ENCODE results near the gene PPFIA2. TPM values are rescaled to one million over a fixed set of nuclear protein-coding genes. Genes with fewer than 3 reads are reported as not detected.

Gene PPFIA2
- total and polyA plus RNA-seq, 9 donors, result 0.93 to 3.1 (median 1.5) TPM

DNA sequence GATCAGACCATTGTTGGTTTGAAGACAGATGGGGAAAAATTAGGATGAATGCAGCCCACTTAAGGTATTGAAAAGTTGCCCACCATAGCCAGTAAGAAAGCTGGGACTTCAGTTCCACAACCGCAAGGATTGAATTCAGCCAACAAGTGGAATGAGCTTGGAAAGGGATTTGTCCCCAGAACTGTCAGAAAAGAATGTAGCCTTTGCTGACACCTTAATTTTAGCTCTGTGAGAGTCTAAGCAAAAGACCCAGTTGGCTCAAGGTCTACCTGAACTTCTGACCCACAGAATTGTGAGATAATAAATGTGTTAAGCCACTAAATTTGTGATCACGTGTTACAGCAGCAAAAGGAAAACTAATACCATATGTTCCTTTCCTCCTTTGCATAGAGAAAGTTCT lies 29.4 kb downstream of the PPFIA2 start:
- Histone ChIP-seq H3K27ac (ENCODE audit: low read length) (no peak overlapping the region), H3K4me3 (ENCODE audit: low read length) (no peak overlapping the region), H3K4me1 (ENCODE audit: control insufficient read depth, insufficient read depth, low read length) (no peaks in the 10 kb centered on the region), H3K27me3 (ENCODE audit: control insufficient read depth, insufficient read depth, low read length) (no peaks in the 10 kb centered on the region), H3K9me3 (replicated peaks; ENCODE audit: control insufficient read depth, low read depth, low read length) (no peaks in the 10 kb centered on the region), H3K36me3 (ENCODE audit: control insufficient read depth, insufficient read depth, low read length) (no peaks in the 10 kb centered on the region)
- DNase-seq, result no peak
- WGBS (ENCODE audit: insufficient coverage), result 100% methylated on average over 1 of the region's 2 CpGs

- H3K4me3 ChIP-seq (ENCODE audit: low read length), result no peak overlapping the region
- DNase-seq, result no peak
- H3K27ac ChIP-seq (ENCODE audit: low read length), result no peak overlapping the region
- no peaks in the 10 kb centered on the region for H3K27me3 ChIP-seq (ENCODE audit: control insufficient read depth, insufficient read depth, low read length)
- no peaks in the 10 kb centered on the region for H3K36me3 ChIP-seq (ENCODE audit: control insufficient read depth, insufficient read depth, low read length)
- no peaks in the 10 kb centered on the region for H3K9me3 ChIP-seq (replicated peaks; ENCODE audit: control insufficient read depth, low read depth, low read length)
- no peaks in the 10 kb centered on the region for H3K4me1 ChIP-seq (ENCODE audit: control insufficient read depth, insufficient read depth, low read length)
These were observed 31.8 kb downstream of the PPFIA2 start for GRCh38 chr12:81727391-81727790.

DNA sequence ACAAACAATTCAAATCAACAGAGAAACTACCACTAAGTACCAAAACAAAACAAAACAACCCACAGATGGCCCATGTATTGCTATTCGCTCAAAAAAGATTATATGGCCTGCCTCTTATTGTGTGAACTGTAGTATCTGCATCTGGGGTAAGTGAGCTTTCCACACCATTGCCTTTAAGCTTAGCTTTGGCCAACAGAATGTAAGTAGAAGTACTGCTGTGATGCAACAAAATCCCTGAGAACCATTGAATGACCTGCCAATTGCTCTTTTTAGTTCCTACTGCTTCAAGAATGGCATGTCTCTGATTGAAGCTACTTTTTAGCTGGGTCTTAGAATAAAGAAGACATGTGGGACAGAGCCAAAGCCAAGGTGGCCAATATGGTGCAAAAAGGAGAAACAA lies 32.5 kb downstream of the PPFIA2 start:
- Histone ChIP-seq H3K4me1 (ENCODE audit: control insufficient read depth, insufficient read depth, low read length) (no peaks in the 10 kb centered on the region), H3K4me3 (ENCODE audit: low read length) (no peak overlapping the region), H3K27ac (ENCODE audit: low read length) (no peak overlapping the region), H3K36me3 (ENCODE audit: control insufficient read depth, insufficient read depth, low read length) (no peaks in the 10 kb centered on the region), H3K27me3 (ENCODE audit: control insufficient read depth, insufficient read depth, low read length) (no peaks in the 10 kb centered on the region), H3K9me3 (replicated peaks; ENCODE audit: control insufficient read depth, low read depth, low read length) (no peaks in the 10 kb centered on the region)
- no peak for DNase-seq
- WGBS (ENCODE audit: insufficient coverage), result no CpG with 5 or more reads among the region's 1 CpG

DNA sequence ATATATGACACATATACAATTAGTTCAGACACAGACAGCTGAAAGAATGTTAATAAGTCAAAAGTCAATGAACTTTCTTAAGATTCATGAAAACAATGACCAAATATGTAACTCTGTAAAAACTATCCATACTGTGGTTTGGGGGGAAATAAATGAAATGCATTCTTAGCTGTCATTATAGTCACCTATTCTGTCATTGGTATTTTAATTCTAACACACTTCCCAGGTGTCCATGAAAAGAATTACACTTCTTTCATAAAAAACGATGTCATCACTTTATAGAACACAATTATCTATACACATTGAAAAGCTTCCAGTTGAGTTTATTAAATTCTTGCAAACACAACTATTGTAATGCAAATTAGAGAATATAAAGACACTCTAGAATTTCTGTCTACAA lies 35.8 kb downstream of the PPFIA2 start:
- H3K27me3 ChIP-seq (ENCODE audit: control insufficient read depth, insufficient read depth, low read length), result no peaks in the 10 kb centered on the region
- no peak overlapping the region for H3K27ac ChIP-seq (ENCODE audit: low read length)
- no CpG with 5 or more reads among the region's 1 CpG for WGBS (ENCODE audit: insufficient coverage)
- no peak overlapping the region for H3K4me3 ChIP-seq (ENCODE audit: low read length)
- no peak for DNase-seq
- H3K9me3 ChIP-seq (replicated peaks; ENCODE audit: control insufficient read depth, low read depth, low read length), result no peaks in the 10 kb centered on the region
- H3K4me1 ChIP-seq (ENCODE audit: control insufficient read depth, insufficient read depth, low read length), result no peaks in the 10 kb centered on the region
- no peaks in the 10 kb centered on the region for H3K36me3 ChIP-seq (ENCODE audit: control insufficient read depth, insufficient read depth, low read length)

- H3K36me3 ChIP-seq (ENCODE audit: control insufficient read depth, insufficient read depth, low read length), result no peaks in the 10 kb centered on the region
- DNase-seq, result no peak
- no CpG with 5 or more reads among the region's 1 CpG for WGBS (ENCODE audit: insufficient coverage)
- H3K4me3 ChIP-seq (ENCODE audit: low read length), result no peak overlapping the region
- no peak overlapping the region for H3K27ac ChIP-seq (ENCODE audit: low read length)
- no peaks in the 10 kb centered on the region for H3K27me3 ChIP-seq (ENCODE audit: control insufficient read depth, insufficient read depth, low read length)
- H3K4me1 ChIP-seq (ENCODE audit: control insufficient read depth, insufficient read depth, low read length), result no peaks in the 10 kb centered on the region
- no peaks in the 10 kb centered on the region for H3K9me3 ChIP-seq (replicated peaks; ENCODE audit: control insufficient read depth, low read depth, low read length)
These were observed 37.1 kb downstream of the PPFIA2 start for GRCh38 chr12:81722004-81722403.

GRCh38 chr12:81718616-81719015 lies 40.5 kb downstream of the PPFIA2 start:
- Histone ChIP-seq H3K27me3 (ENCODE audit: control insufficient read depth, insufficient read depth, low read length) (no peaks in the 10 kb centered on the region), H3K4me1 (ENCODE audit: control insufficient read depth, insufficient read depth, low read length) (no peaks in the 10 kb centered on the region), H3K27ac (ENCODE audit: low read length) (no peak overlapping the region), H3K4me3 (ENCODE audit: low read length) (no peak overlapping the region), H3K9me3 (replicated peaks; ENCODE audit: control insufficient read depth, low read depth, low read length) (no peaks in the 10 kb centered on the region), H3K36me3 (ENCODE audit: control insufficient read depth, insufficient read depth, low read length) (no peaks in the 10 kb centered on the region)
- no peak for DNase-seq
- 71% methylated on average over 1 of the region's 2 CpGs for WGBS (ENCODE audit: insufficient coverage)

- H3K4me3 ChIP-seq (ENCODE audit: low read length), result no peak overlapping the region
- no CpG with 5 or more reads among the region's 3 CpGs for WGBS (ENCODE audit: insufficient coverage)
- no peaks in the 10 kb centered on the region for H3K9me3 ChIP-seq (replicated peaks; ENCODE audit: control insufficient read depth, low read depth, low read length)
- no peak overlapping the region for H3K27ac ChIP-seq (ENCODE audit: low read length)
- no peaks in the 10 kb centered on the region for H3K27me3 ChIP-seq (ENCODE audit: control insufficient read depth, insufficient read depth, low read length)
- no peak for DNase-seq
- no peaks in the 10 kb centered on the region for H3K36me3 ChIP-seq (ENCODE audit: control insufficient read depth, insufficient read depth, low read length)
- H3K4me1 ChIP-seq (ENCODE audit: control insufficient read depth, insufficient read depth, low read length), result no peaks in the 10 kb centered on the region
These were observed 46.6 kb downstream of the PPFIA2 start for GRCh38 chr12:81712536-81712935.

DNA sequence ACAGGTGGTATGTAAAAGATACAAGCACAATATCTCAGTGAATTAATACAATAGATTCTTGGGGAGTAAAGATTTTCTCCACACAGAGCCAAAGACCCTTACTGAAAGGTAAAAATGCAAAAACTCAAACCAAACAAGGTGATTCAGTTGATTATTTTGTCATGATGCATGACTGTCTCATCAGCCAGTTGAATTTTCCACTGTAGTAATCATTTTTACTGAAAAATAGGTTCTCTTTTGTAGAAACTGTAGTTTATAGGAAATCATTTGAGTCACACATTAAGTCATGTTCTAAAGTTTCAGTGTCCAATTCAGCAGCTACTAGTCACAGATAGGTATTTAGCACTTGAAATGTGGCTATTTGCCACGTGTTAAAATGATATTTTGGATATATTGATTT lies 53.6 kb downstream of the PPFIA2 start:
- Histone ChIP-seq H3K27ac (ENCODE audit: low read length) (no peak overlapping the region), H3K9me3 (replicated peaks; ENCODE audit: control insufficient read depth, low read depth, low read length) (no peaks in the 10 kb centered on the region), H3K4me1 (ENCODE audit: control insufficient read depth, insufficient read depth, low read length) (no peaks in the 10 kb centered on the region), H3K4me3 (ENCODE audit: low read length) (no peak overlapping the region), H3K36me3 (ENCODE audit: control insufficient read depth, insufficient read depth, low read length) (no peaks in the 10 kb centered on the region), H3K27me3 (ENCODE audit: control insufficient read depth, insufficient read depth, low read length) (no peaks in the 10 kb centered on the region)
- no peak for DNase-seq
- WGBS (ENCODE audit: insufficient coverage), result no CpG with 5 or more reads among the region's 1 CpG

DNA sequence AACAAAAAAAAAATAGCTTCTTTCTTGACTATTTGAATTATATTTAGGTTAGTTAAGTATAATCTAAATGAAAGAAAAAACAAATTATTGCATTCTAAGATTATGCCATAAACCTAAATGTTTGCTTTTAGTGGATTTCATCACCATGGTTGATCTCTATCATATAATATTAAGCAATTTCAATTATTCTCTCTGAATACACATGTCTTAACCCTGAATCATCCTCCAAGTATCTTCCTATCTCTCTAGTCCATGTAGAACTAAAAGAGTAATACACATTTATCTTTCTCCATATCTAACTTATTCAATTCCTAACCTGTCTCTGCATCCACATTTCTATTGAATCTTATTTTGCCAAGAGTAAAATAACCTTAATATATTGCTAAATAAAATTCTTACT lies 59.6 kb downstream of the PPFIA2 start:
- Histone ChIP-seq H3K27me3 (ENCODE audit: control insufficient read depth, insufficient read depth, low read length) (no peaks in the 10 kb centered on the region), H3K4me3 (ENCODE audit: low read length) (no peak overlapping the region), H3K4me1 (ENCODE audit: control insufficient read depth, insufficient read depth, low read length) (no peaks in the 10 kb centered on the region), H3K27ac (ENCODE audit: low read length) (no peak overlapping the region), H3K9me3 (replicated peaks; ENCODE audit: control insufficient read depth, low read depth, low read length) (no peaks in the 10 kb centered on the region), H3K36me3 (ENCODE audit: control insufficient read depth, insufficient read depth, low read length) (no peaks in the 10 kb centered on the region)
- DNase-seq, result no peak

DNA sequence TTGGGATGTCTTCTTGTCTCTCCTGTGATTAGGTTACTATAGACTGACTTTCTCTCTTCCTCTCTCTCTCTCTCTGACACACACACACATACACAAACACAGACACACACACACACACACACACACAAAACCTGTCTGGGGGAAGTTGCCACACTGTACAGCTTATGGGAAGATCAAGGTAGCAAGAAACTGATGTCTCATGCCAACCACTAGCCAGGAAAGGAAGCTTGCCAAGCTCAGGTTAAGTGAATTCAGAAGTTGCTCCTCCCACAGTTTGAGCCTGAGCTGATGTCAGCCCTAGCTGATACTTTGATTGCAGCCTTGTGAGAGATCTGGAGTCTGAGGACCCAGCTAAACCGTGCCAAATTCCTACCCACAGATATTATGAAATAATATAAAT lies 67.1 kb downstream of the PPFIA2 start:
- Histone ChIP-seq H3K27me3 (ENCODE audit: control insufficient read depth, insufficient read depth, low read length) (no peaks in the 10 kb centered on the region), H3K9me3 (replicated peaks; ENCODE audit: control insufficient read depth, low read depth, low read length) (no peaks in the 10 kb centered on the region), H3K4me1 (ENCODE audit: control insufficient read depth, insufficient read depth, low read length) (no peaks in the 10 kb centered on the region), H3K27ac (ENCODE audit: low read length) (no peak overlapping the region), H3K4me3 (ENCODE audit: low read length) (no peak overlapping the region), H3K36me3 (ENCODE audit: control insufficient read depth, insufficient read depth, low read length) (no peaks in the 10 kb centered on the region)
- WGBS (ENCODE audit: insufficient coverage), result no CpG with 5 or more reads among the region's 1 CpG
- no peak for DNase-seq

DNA sequence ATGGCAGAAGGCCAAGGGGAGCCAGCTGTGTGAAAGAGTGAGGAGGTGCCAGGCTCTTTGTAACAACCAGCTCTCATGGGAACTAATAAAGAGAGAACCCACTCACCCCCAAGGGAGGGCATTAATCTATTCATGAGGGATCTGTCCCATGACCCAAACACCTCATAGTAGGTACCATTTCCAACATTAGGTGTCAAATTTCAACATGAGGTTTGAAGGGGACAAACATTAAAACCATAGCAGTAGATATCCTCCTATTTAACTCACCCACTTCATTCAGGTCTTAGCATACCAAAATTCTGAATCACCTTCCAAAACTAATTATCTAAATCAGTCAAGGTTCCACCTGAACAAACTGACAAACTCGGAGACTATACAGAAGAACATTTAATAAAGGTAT lies 75.3 kb downstream of the PPFIA2 start:
- H3K9me3 ChIP-seq (replicated peaks; ENCODE audit: control insufficient read depth, low read depth, low read length), result no peaks in the 10 kb centered on the region
- H3K4me1 ChIP-seq (ENCODE audit: control insufficient read depth, insufficient read depth, low read length), result no peaks in the 10 kb centered on the region
- WGBS (ENCODE audit: insufficient coverage), result no CpG with 5 or more reads among the region's 1 CpG
- H3K4me3 ChIP-seq (ENCODE audit: low read length), result no peak overlapping the region
- no peak overlapping the region for H3K27ac ChIP-seq (ENCODE audit: low read length)
- no peaks in the 10 kb centered on the region for H3K36me3 ChIP-seq (ENCODE audit: control insufficient read depth, insufficient read depth, low read length)
- no peaks in the 10 kb centered on the region for H3K27me3 ChIP-seq (ENCODE audit: control insufficient read depth, insufficient read depth, low read length)
- DNase-seq, result no peak

Data from muscle of leg (tissue), 11 donors.